GM18909 (cell line): ENCODE measurements around the gene UQCC5.
A peak's percentile ranks its signal among the peaks of the same experiment; 100 is the strongest.

Experiments
- ATAC-seq: cut with Tn5 transposase; IDR thresholded peaks from one replicate; pipeline ENCODE4 v1.9.1; 2021; ENCODE audit warnings: mild to moderate bottlenecking; ENCODE audit not compliant: unreplicated experiment, poor library complexity

UQCC5 gene

DNA sequence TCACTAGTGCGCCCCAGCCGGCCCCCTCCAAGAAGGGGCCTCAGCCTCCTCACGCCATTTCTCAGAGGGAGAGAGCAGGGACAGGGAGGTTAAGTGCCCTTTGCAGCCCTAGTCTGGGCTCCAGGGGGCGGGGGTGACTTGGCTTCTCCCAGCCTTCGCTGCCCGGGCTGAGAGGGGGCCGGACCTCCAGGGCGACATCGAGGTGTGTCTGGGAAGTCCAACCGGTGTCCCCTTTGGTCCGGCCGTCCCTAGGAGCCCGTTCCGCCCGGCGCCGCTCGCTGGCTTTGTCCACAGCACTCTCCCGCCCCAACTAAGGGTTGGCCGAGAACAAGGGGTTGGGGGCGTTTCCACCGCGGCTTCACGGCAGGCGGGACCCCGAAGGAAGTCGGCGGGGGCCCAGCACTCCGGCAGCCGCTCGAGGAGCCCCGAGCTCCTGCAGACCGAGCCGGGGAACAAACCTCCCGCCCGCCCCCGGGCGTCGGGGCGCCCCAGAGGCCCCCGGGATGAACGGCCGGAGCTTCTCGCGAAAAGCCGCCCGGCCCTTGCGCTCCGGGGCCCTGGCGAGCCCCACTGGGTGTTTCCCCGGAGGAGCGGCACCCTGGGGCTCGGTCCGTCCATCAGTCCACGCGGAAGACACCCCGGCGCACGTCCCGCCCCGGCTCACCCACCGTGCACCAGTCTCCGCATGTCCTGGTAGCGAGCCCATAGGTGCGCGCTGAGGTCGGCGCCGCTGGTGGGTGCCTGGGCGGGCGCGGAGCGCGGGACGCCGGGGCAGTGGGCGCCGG, 3.4 kb upstream of the UQCC5 start:
- ATAC-seq = no peak

DNA sequence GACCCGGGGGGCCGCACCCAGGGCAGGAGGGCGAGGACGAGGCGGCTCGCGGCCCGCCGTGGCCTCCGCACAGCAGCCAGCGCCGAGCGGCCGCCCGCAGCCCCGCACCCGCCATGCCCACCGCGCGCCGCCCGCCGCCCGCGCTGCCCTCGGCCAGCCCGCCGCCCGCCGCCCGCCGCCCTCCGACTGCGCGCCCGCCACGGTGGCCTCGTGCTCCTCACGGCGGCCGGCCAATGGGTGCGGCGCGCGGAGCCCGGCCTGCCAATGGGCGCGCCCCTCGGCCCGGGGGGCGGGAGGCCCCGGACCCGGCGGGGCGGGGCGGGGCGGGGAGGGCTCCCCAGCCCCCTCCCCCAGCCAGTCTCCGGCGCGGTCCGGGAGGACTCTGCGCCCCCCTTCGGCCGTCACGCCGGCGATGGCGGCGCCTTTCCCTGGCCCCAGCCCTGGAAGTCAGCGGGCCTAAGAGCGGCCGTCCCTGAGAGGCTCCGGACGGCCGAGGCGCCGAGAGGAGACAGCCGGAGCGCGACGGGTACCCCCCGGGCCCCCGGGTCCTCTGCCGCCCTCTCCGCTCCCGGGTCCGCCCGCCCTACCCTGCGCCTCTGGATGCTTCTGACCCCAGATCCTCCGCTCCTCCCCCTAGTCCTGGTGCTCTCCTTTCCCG, 2.7 kb upstream of the UQCC5 start, which contains the start of gene NT5DC2:
NT5DC2 (minus strand) TSS at position 235 of the 658 bp plus-strand sequence; CDS start at position 115, 120 bp downstream.
- peak; percentile 37 for ATAC-seq

DNA sequence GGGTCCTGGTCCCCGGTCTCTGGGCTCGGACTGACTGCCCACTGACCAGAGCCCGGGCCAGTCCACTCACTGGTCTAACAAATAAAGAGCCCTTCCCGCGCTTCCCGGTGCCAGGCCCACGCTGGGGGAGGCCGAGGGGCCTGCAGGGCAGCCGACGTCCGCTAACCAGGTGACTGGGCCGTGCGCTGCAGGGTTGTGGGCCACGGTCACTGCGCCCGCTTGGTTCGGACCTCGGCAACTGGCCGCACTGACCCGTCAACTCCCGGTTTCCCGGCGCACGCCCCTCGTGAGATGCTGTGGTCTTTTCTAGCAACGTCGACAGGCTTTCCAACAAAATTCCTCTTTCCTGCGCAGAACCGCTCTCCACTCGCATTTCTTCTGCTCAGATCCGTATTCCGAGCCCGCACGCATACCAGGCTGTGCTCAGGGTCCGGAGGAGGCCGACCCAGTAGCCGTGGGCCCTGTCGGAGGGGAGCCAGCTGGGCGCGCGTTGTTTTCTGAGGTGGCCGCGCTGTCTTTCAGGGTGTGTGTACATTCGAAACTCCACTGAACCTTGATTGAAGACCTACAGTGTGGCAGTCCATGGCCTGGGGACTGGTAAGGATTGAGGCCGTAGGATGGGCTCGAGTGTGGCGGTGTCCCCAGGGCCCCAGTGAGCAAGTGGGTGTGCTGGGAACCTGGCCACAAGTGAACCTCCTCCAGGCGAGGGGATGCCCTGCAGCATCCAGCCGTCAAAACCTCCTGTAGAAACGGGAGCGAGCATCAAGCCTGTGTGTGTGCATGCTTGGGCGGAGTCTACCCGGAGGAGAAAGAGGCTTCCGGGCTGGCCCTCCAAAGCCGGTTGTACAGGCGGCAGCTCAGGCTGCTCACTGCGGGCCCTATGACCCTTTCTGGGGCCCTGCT, 1.9 kb upstream of the UQCC5 start:
- ATAC-seq = no peak

DNA sequence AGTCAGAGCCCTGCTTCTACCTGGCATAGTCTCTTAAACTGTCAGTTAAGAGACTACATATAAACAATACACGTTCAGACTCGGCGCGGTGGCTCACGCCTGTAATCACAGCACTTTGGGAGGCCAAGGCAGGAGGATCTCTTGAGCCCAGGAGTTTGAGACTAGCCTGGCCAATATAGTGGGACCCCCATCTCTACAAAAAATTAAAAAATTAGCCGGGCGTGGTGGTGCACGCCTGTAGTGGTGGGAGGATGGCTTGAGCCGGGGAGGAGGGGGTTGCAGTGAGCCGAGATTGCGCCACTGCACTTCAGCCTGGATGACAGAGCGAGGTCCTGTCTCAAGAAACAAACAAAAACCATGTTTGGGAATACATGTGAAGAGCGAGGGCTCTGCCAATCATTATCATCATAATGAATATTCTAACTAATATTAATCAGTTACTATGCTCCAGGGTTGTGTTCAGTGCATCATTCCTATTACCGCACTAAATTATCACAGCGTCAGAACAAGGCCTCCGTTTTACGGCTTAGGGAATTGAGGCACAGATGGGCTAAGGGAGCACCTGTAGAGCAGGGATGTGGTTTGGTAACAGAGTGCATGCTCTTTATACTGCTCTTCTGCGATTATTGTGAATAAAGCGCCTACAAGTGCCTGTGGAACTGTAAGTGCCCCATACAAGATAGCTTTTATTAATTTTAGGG, 844 bp upstream of the UQCC5 start:
- ATAC-seq = no peak

DNA sequence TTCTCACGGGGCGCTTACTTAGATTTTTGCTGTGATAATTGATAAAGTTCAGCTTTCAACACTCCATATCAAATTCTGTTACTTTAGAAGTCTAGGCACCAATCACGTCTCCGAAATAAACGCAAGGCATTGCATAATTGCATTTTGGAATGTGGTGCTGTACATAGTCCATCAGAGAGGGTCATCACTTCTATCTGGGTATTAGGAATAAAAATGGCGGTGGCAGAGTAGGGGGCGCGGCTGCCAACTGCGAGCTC, 365 bp upstream of the UQCC5 start:
- ATAC-seq = no peak

DNA sequence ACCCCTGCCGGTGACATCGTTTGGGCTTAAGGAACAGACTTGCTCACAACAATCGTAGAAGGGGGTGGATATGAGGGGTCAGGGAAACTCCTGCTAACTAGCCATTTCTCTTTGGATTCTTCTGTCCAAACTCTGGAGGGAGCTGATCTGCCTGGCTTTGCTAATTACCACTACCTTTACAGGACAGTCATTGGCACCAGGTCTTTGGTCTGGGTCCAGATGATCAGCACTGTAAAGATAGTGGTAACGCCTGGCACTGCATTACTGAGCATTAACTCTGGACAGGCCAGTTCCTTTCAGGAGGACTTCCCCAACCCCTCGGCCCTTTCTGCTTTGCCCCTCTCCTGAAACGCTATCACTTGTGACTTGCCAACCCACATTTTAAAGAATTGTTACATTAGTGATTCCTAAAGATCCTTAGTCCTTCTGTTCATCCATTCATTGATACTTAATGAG, 788 bp downstream of the UQCC5 start:
- no peak for ATAC-seq

DNA sequence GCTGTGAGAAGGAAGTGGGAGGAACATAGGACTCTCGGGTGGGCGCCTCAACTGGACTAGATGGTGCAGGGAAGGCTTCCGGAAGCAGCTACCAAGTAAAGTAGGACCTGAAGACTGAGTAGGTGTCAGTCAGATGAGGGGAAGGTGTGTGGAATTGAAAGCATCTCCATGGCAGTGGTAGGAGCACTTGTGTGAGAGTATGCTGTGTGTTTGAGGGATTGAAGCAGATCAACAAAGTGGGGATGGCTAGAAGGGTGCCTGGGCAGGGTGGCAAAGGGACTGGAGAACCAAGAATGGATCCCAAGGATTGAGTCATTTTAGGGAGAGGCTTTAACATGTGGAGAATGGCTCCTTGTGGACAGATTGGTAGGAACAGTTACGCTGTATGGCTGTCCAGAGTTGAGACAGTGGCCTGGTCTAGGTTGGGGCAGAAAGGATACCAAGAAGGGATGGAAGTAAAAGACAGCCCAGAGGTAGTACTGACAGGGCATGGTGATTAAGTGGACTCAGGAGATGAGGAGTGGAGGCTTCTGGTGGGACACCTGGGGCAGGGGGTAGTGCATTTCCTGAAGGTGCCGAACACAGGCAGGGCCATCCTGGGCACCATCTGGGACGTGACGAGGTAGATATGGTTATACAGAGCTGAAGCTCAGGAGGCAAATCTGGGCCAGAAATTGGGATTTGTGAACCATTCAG, 1.5 kb downstream of the UQCC5 start:
- ATAC-seq = no peak

DNA sequence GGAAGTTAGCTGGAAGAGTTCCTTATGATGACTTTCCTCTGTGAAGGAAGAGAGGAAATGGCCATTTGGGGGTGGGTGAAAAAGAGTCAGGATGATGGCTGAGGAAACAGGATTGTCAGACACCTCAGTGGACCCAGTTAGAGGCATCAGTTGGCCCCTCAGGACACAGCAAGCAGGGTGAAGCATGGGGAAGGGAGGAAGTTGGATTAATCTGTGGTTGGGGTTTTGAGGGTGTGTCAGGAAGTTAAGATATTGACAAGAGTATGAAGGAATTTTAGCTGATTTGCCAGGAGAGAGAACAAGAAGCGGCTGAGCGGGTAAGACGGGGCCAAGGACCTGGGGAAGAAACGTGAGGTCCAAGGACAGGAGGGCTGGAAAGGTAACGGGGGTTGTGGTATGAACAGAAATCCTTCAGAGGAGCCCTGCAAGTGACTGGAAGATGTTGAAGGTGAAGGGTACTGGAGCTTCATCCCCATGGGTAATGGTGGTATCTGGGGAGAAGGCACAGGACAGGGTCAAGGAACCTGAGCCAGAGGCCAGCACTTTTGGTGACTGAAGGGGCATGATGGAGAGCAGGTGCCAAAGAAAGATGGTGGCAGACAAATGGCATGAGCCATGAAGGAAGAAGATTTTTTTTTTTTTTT, 2.7 kb downstream of the UQCC5 start:
- ATAC-seq = no peak

DNA sequence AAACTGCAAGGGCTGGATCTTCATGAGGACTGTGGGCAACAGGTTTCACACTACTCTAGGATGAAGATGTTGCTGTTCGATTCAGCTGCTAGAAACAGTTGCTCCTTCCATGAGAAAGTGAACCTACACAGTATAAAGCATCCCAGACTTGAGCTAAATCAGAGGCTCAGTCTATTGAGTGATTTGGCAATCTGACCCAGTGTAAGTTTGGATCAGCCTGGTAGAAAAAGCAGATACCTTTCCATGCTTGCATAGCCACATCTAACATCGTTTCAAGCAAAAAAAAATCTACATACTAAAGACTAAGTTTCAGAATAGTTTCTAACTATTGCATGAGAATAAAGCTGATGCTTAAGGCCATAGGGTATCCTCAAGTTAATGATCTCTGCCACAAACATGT, 4.6 kb downstream of the UQCC5 start:
- no peak for ATAC-seq

DNA sequence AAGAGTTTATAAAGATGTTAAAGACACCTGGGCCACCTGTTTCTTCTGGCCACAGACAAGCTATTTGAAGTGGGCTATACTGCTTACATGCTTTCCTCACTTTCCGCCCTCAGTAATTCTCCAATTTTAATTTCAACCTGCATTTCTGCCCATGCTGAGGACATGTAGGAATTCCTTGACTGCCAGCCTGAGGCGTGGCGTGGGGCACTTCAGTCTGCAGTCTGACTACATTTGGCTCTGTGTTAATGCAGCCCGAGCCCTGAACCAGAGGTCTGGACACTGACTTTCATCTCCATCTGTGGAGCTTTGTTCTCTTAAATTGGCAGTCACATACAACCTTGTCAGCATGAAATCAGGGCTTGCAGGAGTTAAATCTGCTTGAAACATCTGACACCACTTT, 8.5 kb downstream of the UQCC5 start:
- no peak for ATAC-seq

DNA sequence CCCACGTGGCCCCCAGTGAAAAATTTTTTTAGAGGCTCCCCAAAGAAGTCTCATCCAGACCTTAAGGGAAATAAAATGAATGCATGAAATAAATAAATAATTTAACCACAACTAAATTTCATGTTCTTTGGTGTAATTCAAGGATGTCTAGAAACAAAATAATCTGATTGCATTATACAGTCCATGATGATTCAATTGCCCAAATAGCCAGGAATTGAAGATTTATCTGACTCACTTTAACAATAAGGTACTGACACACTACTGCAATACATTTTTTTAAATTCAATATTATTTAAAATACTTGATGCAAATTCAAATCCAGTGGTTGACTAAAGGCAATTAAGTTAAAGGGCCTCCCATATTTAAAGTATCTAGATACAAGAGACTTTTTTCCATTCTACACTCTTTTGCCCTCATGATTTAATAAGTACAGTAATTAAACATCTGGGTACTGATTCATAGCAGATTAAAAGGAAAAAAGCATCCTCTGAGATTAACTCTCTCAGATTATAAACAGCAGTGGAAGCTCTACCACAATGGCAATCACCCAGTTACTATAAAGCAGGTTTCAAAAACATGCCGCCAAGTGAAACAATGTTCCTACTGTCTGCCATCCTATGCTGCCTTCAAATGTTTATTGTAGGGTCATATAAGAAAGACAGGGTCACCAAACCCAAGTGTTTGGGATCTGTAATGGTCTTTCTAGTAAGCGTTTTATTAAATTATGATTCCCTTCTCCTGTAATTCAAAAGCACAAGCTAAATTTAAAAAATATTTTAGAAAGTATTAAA, 9.9 kb downstream of the UQCC5 start:
- ATAC-seq = no peak

DNA sequence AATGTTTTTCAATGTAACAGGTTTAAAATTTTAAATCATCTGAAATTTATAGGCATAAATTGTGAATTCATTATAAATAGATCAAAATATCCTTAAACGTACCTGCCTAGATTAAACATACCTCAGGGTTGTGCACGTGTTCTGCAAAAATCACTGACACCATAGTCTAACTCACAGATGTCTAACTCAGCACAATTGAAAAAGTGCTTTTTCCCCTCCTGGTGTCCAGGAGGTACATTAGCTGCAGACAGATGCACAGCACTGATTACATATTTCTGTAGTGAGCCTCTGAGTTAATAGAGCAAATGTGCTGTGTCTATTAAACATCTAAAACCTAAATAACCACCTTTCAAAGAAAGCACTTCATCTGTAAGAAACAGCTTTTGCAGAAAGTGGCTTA, 10.7 kb downstream of the UQCC5 start:
- no peak for ATAC-seq

DNA sequence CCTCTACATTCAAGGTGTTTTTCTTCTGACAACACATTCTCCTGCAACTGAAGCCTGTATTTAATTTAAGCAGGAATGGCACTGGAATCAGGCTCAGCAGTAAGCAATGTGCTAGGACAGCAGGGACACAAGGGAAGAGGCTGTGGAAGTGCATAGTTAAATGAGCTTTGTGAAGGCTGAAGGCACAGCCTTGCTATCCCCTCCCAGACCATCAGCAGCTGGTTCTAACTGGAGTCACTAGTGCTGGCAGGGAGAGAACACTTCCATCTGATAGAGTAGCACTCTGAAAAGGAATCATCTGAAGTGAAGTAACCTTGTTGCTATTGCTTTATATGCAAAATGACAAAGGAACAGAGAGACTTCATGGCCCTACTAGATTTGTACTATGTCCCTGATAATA, 14.7 kb downstream of the UQCC5 start:
- no peak for ATAC-seq

DNA sequence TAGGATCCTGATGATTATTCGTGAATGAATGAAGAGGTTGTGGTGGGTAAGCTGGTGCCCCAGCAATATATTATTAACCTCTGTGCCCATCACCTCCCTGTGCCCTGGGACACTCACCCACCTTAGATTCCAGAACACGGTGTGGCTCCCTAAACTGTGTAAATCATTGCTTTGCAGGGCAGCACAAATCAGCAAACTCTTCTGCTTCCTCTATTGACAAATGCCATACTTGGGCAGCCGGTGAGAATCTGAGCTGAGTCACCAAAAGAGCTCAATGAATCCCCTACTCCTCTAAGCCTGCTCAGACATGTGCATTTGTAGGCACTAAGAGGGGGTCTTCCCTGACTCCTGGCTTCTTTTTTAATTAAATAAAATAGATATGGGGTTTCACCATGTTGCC, 15.7 kb downstream of the UQCC5 start:
- no peak for ATAC-seq

DNA sequence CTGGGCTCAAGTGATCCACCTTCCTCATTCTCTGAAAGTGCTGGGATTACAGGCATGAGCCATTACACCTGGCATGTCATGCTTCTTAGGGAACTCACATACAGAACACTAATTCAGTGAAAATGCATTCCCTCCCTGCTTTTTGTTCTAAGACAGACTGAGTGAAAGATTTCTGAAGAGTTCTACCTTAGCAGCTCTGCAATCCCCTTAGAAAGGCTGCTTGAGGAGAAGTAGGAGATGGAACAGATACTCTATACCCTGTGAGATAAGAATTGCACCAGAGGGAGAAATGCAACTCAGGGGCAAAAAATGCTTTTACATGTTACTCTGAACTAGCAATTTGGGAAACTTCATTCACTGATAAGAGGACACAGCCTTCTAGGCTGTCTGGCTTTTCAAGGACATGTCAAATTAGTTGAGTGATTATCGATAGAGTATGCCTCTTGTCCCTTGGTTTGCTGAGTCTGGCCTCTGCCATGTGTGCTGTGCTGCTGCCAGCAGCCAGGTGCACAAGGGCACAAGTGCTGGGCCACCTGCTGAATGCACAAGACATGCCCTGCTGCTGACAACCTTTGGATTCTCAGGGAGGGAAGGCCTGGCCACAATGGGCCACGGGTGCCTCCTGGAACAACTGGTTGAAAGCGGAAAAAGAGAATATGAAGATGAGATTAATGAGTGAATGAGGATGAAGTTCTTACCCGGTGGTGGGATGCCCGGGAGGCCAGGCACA, 17.8 kb downstream of the UQCC5 start:
- ATAC-seq = no peak

DNA sequence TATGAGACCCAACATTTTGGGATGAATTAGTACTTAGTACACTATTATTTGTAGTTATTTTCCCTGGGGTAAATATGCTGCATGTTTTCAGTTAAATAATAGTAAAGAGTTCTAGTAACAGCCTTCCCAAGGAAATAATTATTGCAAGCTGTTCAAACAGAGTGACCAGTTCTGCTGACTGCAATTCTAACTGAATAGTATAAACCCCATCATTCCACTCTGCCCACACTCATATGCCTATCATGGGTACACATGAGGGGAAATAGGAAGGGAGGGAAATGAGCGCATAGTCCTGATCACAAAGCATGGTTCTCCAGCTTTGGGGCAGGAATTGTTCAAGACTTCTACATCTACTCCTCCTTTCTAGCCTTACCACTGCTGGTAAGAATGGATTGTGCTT, 18.7 kb downstream of the UQCC5 start:
- no peak for ATAC-seq

DNA sequence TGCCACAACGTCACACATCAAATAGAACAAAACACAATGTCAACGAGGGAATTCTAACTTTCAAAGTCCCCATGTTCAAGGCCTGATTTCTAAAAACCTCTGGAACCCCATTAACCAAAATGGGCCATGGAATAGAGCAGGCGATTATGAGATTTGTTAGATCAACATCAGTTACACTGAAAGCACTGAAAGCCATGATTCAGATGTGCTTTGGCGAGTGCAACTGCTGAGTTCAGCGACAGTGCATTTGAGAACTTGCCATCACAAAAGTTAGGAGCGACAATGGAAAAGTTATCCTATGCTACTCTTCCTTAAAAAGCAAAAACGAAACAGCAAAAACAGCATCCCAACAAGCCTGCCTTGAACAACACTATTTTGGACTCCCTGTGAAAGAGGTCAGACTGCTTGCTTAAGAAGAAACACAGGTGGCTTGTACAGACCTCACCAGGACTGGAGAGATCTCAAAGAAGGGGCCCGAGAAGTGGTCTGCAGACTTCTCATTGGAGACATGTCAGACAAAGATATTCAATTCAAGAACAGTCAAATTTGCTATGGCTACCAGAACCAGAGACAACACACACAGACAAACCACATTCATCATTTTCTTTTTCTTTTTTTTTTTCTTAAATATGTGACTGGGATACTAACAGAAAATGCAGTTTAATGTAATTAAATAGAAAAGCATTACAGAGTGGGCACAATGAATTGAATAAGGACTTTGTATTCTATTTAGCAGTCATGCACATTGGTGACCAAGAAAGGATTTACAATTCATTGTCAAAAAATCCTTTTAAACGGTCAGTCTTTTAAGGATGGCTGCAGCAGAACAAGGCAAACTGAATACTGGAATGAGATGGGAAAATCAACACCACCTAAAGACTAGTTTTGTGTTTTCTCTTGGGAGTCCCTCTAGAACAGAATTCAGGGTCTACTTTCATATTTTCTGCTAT, 20.9 kb downstream of the UQCC5 start:
- no peak for ATAC-seq
